HepG2 (cell line): ENCODE data around the gene SEC24B. TPM values are rescaled to one million over a fixed set of nuclear protein-coding genes. Genes with fewer than 3 reads are reported as not detected.

Experiments
- ATAC-seq: fragments of 200-7000 bp; cut with Tn5 transposase; 3 replicates; pipeline ENCODE4 v1.9.1; 2020; ENCODE audit warnings: mild to moderate bottlenecking, moderate library complexity
- BruUV-seq: library from RNA; stranded (reverse); fragments of 400-500 nt; replicated peaks from 2 replicates; lab custom pipeline; 2021; lab: Mats Ljungman, UMichigan
- CTCF ChIA-PET: fragments of 300-600 bp; formaldehyde crosslinking; extraction: SDS; loops from one replicate; lab custom pipeline; 2021; ENCODE audit warnings: low total read pairs, inconsistent platforms, low intra/inter-chr PET ratio; lab: Yijun Ruan, JAX
- POLR2A ChIA-PET: fragments of 350-600 bp; sonication (Branson Sonifier 250); formaldehyde crosslinking; loops from one replicate; lab custom pipeline; 2020; ENCODE audit warnings: antibody characterized with exemption, inconsistent platforms; lab: Yijun Ruan, JAX
- DNase-seq: peaks from one replicate; pipeline ENCODE4 v3.0.0-alpha.2; 2015; ENCODE audit warnings: low spot score
- FAIRE-seq: peaks from 3 replicates; lab custom pipeline; 2011; peaks lifted over from hg19 to GRCh38; lab: Jason Lieb, UNC
- H2AFZ ChIP-seq: one replicate; pipeline ENCODE4 v1.6.1; 2011; ENCODE audit warnings: low read length, inconsistent platforms
- H3K27ac ChIP-seq: fragments of 300-600 bp; 3 replicates; pipeline ENCODE4 v1.8.0; 2011; ENCODE audit warnings: mixed run types, mild to moderate bottlenecking, mixed read lengths, low read length, inconsistent platforms; ENCODE audit not compliant: insufficient read depth; ENCODE audit errors: extremely low read length
- H3K27me3 ChIP-seq, 2 experiments: fragments of 200-600 bp in 1 of 2; 2 replicates in 1 of 2; 3 replicates in 1 of 2; pipeline versions ENCODE4 v1.6.0 to v1.8.0; 2011; ENCODE audit warnings: low read length in 2 of 2, mild to moderate bottlenecking in 2 of 2, moderate library complexity in 2 of 2, inconsistent platforms in 1 of 2; ENCODE audit not compliant: insufficient read depth in 2 of 2, control insufficient read depth in 1 of 2
- H3K36me3 ChIP-seq, 2 experiments: fragments of 200-600 bp in 1 of 2; replicated peaks in 1 of 2; 2 replicates in 1 of 2; 3 replicates in 1 of 2; pipeline versions ENCODE4 v1.5.1 to v1.8.0; 2011; ENCODE audit warnings: low read length in 2 of 2, inconsistent platforms in 1 of 2; ENCODE audit not compliant: insufficient read depth in 2 of 2, control insufficient read depth in 1 of 2
- H3K4me1 ChIP-seq: 2 replicates; pipeline ENCODE4 v1.5.1; 2012; ENCODE audit warnings: low read length, inconsistent platforms; ENCODE audit not compliant: insufficient read depth
- H3K4me2 ChIP-seq: 2 replicates; pipeline ENCODE4 v1.6.0; 2011; ENCODE audit warnings: low read depth, low read length, inconsistent platforms
- H3K4me3 ChIP-seq, 3 experiments: fragments of 200-600 bp in 1 of 3; sonication (generic), shearing (Covaris generic) in 1 of 3; replicated peaks in 1 of 3; 2 replicates each; pipeline ENCODE4 v1.5.1; 2011 to 2016; ENCODE audit warnings: low read length in 3 of 3, inconsistent platforms in 2 of 3, low read depth in 2 of 3, mild to moderate bottlenecking in 2 of 3, control low read depth in 1 of 3, mixed read lengths in 1 of 3; ENCODE audit not compliant: insufficient read depth in 1 of 3
- H3K79me2 ChIP-seq: one replicate; pipeline ENCODE4 v1.6.1; 2011; ENCODE audit warnings: low read length, inconsistent platforms; ENCODE audit not compliant: insufficient read depth
- H3K9ac ChIP-seq: 2 replicates; pipeline ENCODE4 v1.6.0; 2011; ENCODE audit warnings: mild to moderate bottlenecking, low read depth, low read length, inconsistent platforms; ENCODE audit not compliant: insufficient read depth
- H3K9me3 ChIP-seq: 2 replicates; pipeline ENCODE4 v1.5.1; 2012; ENCODE audit warnings: mild to moderate bottlenecking, low read length
- H4K20me1 ChIP-seq: 2 replicates; pipeline ENCODE4 v1.6.0; 2011; ENCODE audit warnings: inconsistent platforms, mild to moderate bottlenecking, low read length, moderate library complexity; ENCODE audit not compliant: insufficient read depth
- CREM ChIP-seq, 2 experiments: sonication (generic) in 1 of 2; formaldehyde crosslinking in 1 of 2; IDR thresholded peaks; 2 replicates each; pipeline versions ENCODE4 v1.4.0 to v1.6.1; 2016 to 2020; ENCODE audit warnings: antibody characterized with exemption in 1 of 2, mild to moderate bottlenecking in 1 of 2, missing genetic modification reagents in 1 of 2
- HDAC2 ChIP-seq: sonication (generic); formaldehyde crosslinking; IDR thresholded peaks from 2 replicates; pipeline ENCODE4 v1.4.0; 2020; ENCODE audit warnings: missing genetic modification reagents
- MEIS1 ChIP-seq: sonication (generic); formaldehyde crosslinking; IDR thresholded peaks from 2 replicates; pipeline ENCODE4 v1.9.0; 2021; ENCODE audit warnings: mild to moderate bottlenecking, missing genetic modification reagents, moderate library complexity, borderline replicate concordance
- NCOA5 ChIP-seq: sonication (generic); formaldehyde crosslinking; IDR thresholded peaks from 2 replicates; pipeline ENCODE4 v1.4.0; 2020; ENCODE audit warnings: missing genetic modification reagents
- NONO ChIP-seq, 2 experiments: fragments of 450-650 bp in 1 of 2; sonication (generic) in 1 of 2; formaldehyde crosslinking in 1 of 2; IDR thresholded peaks in 1 of 2; conservative IDR thresholded peaks in 1 of 2; 2 replicates each; pipeline versions ENCODE4 v1.6.1 to v1.8.0; 2017 to 2022; ENCODE audit warnings: mild to moderate bottlenecking in 1 of 2, missing genetic modification reagents in 1 of 2, moderate library complexity in 1 of 2
- SRSF9 ChIP-seq: fragments of 200-400 bp; formaldehyde crosslinking; IDR thresholded peaks from 2 replicates; pipeline ENCODE4 v1.6.1; 2018; ENCODE audit warnings: borderline replicate concordance, mild to moderate bottlenecking, low read depth, low read length; ENCODE audit not compliant: insufficient read depth, poor library complexity, severe bottlenecking
- TCF12 ChIP-seq, 2 experiments: fragments of 450-650 bp in 1 of 2; sonication (generic) in 1 of 2; formaldehyde crosslinking in 1 of 2; IDR thresholded peaks; 2 replicates each; pipeline versions ENCODE4 v1.6.1 to v1.8.0; 2017 to 2022; ENCODE audit warnings: antibody characterized with exemption in 1 of 2, mild to moderate bottlenecking in 1 of 2, missing genetic modification reagents in 1 of 2, moderate library complexity in 1 of 2
- ZC3H13 ChIP-seq: sonication (generic); formaldehyde crosslinking; IDR thresholded peaks from 2 replicates; pipeline ENCODE4 v1.8.1; 2023; ENCODE audit warnings: mild to moderate bottlenecking, missing genetic modification reagents, moderate library complexity
- ZNF333 ChIP-seq: sonication (generic); formaldehyde crosslinking; IDR thresholded peaks from 2 replicates; pipeline ENCODE4 v1.4.0; 2020; ENCODE audit warnings: mild to moderate bottlenecking, missing genetic modification reagents, borderline replicate concordance
- ZNF546 ChIP-seq: sonication (generic); formaldehyde crosslinking; conservative IDR thresholded peaks from 2 replicates; pipeline ENCODE4 v1.8.1; 2023; ENCODE audit warnings: mild to moderate bottlenecking, missing genetic modification reagents
- ZNF567 ChIP-seq: sonication (generic); formaldehyde crosslinking; IDR thresholded peaks from 2 replicates; pipeline ENCODE4 v1.8.1; 2023; ENCODE audit warnings: mild to moderate bottlenecking, missing genetic modification reagents, borderline replicate concordance
- in situ Hi-C: cut with HindIII; loops from 2 replicates; pipeline ENCODE4 v1.10.0; 2017; ENCODE audit warnings: low pct_unique_long_range_greater_than_20kb; ENCODE audit not compliant: extremely low pct_ligation_motif_present
- intact Hi-C: fragments of 100-400 bp; cut with micrococcal nuclease; formaldehyde crosslinking; loops from one replicate; pipeline ENCODE4 v1.10.0; 2022; ENCODE audit not compliant: unreplicated experiment
- polyA plus RNA-seq, 8 experiments: library from polyadenylated mRNA; depleted of rRNA in 3 of 8; stranded (reverse) in 7 of 8; unstranded in 1 of 8; fragments of >200 nt; fragmentation: Illumina TruSeq in 4 of 8; extraction: Trizol in 4 of 8; gene quantifications; 2 replicates each; pipeline versions ENCODE4 v1.2.1 to v1.2.3, GENCODE V29; 2011 to 2016; ENCODE audit warnings: low read depth in 4 of 8, missing spikeins in 1 of 8, mixed read lengths in 1 of 8; ENCODE audit not compliant: insufficient read depth in 1 of 8
- total RNA-seq, 5 experiments: library from RNA; depleted of rRNA; stranded (reverse); fragments of >200 nt; fragmentation: Illumina TruSeq; extraction: Trizol; gene quantifications; 2 replicates each; pipeline ENCODE4 v1.2.3, GENCODE V29; 2016; ENCODE audit warnings: low read depth in 1 of 5
- TF ChIP-seq, protein P1 (sequence below): sonication (generic); formaldehyde crosslinking; IDR thresholded peaks from 2 replicates; pipeline ENCODE4 v1.5.0; 2020; ENCODE audit warnings: missing genetic modification reagents
- TF ChIP-seq, protein P2 (sequence below): IDR thresholded peaks from 2 replicates; pipeline ENCODE4 v1.6.1; 2018; ENCODE audit warnings: missing genetic modification reagents, mild to moderate bottlenecking, missing compliant biosample characterization
- TF ChIP-seq, protein P3 (sequence below), 2 experiments: IDR thresholded peaks; 2 replicates each; pipeline ENCODE4 v1.6.1; 2011 to 2012; ENCODE audit warnings: low read length in 2 of 2, borderline replicate concordance in 1 of 2, low read depth in 1 of 2, mild to moderate bottlenecking in 1 of 2, moderate library complexity in 1 of 2

Gene SEC24B
- total and polyA plus RNA-seq, 2 of the 13 experiments (the other 11 are each of a cell fraction or from before 2014, with no cell fraction given): 14.6 to 39.0 TPM

DNA sequence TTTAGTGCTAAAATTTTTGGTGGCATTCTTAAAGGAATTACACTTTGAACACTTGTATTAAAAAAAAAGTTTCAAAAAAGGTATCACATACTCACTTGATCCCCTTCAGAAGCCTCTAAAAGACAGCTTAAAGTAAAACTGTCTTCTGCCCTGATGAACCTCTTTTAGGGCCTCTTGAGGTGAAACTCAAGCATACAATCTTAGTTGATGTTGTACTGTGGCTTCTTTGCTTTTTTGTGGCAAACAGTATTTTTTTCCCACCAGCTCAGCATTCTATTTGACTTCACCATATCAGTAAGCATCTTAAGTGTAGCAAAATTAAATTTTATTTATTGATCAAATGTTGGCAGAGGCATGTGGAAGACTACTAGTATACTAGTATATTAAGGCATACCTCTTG is 13.7 kb downstream of the SEC24B start:
- no peak overlapping the region for H3K4me2 ChIP-seq
- intact Hi-C loops: no loop called here

More for the DNA sequence above, 13.7 kb downstream of the SEC24B start:
- DNase-seq (no peak), ATAC-seq (no peak), FAIRE-seq (no peak)
- Histone ChIP-seq H3K79me2 (peaks cover 90% of the 10 kb centered on the region), H3K9me3 (peaks cover 4% of the 10 kb centered on the region), H3K27ac (no peak overlapping the region), H2AFZ (no peak overlapping the region), H3K27me3 (no peaks in the 10 kb centered on the region; a peak in 1 of 5 replicates), H3K36me3 (peaks cover 10 to 33% of the 10 kb centered on the region in 2 experiments), H3K4me3 (no peak overlapping the region), H4K20me1 (peaks cover 24% of the 10 kb centered on the region), H3K9ac (no peak overlapping the region), H3K4me1 (peaks cover 16% of the 10 kb centered on the region)
- ChIA-PET POLR2A (no interaction called here), CTCF (no interaction called here)
- in situ Hi-C loops: loop anchor here (25.0 kb wide), 1 partner anchor 740 kb away; the partner anchor contains the start of gene ELOVL6
- TF ChIP-seq, protein P1, sequence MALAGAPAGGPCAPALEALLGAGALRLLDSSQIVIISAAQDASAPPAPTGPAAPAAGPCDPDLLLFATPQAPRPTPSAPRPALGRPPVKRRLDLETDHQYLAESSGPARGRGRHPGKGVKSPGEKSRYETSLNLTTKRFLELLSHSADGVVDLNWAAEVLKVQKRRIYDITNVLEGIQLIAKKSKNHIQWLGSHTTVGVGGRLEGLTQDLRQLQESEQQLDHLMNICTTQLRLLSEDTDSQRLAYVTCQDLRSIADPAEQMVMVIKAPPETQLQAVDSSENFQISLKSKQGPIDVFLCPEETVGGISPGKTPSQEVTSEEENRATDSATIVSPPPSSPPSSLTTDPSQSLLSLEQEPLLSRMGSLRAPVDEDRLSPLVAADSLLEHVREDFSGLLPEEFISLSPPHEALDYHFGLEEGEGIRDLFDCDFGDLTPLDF (CRISPR knock-in tag): no peak
- no peak for TF ChIP-seq ZNF333 (CRISPR knock-in tag)
- TF ChIP-seq, protein P2, sequence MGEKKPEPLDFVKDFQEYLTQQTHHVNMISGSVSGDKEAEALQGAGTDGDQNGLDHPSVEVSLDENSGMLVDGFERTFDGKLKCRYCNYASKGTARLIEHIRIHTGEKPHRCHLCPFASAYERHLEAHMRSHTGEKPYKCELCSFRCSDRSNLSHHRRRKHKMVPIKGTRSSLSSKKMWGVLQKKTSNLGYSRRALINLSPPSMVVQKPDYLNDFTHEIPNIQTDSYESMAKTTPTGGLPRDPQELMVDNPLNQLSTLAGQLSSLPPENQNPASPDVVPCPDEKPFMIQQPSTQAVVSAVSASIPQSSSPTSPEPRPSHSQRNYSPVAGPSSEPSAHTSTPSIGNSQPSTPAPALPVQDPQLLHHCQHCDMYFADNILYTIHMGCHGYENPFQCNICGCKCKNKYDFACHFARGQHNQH (CRISPR knock-in tag): no peak
- no peak for TF ChIP-seq MEIS1 (CRISPR knock-in tag)
- TF ChIP-seq, protein P3, sequence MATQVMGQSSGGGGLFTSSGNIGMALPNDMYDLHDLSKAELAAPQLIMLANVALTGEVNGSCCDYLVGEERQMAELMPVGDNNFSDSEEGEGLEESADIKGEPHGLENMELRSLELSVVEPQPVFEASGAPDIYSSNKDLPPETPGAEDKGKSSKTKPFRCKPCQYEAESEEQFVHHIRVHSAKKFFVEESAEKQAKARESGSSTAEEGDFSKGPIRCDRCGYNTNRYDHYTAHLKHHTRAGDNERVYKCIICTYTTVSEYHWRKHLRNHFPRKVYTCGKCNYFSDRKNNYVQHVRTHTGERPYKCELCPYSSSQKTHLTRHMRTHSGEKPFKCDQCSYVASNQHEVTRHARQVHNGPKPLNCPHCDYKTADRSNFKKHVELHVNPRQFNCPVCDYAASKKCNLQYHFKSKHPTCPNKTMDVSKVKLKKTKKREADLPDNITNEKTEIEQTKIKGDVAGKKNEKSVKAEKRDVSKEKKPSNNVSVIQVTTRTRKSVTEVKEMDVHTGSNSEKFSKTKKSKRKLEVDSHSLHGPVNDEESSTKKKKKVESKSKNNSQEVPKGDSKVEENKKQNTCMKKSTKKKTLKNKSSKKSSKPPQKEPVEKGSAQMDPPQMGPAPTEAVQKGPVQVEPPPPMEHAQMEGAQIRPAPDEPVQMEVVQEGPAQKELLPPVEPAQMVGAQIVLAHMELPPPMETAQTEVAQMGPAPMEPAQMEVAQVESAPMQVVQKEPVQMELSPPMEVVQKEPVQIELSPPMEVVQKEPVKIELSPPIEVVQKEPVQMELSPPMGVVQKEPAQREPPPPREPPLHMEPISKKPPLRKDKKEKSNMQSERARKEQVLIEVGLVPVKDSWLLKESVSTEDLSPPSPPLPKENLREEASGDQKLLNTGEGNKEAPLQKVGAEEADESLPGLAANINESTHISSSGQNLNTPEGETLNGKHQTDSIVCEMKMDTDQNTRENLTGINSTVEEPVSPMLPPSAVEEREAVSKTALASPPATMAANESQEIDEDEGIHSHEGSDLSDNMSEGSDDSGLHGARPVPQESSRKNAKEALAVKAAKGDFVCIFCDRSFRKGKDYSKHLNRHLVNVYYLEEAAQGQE (IDR thresholded peaks at IDR 0.05; ENCODE audit: borderline replicate concordance in 1 of 2, low read depth in 1 of 2, low read length in 2 of 2): no peak
- TF ChIP-seq HDAC2: no peak
- no peak for TF ChIP-seq CREM (IDR thresholded peaks at IDR 0.05)
- TF ChIP-seq CREM (CRISPR knock-in tag; IDR thresholded peaks at IDR 0.05): no peak
- no peak for TF ChIP-seq ZNF546 (CRISPR knock-in tag)
- no peak for TF ChIP-seq NCOA5 (CRISPR knock-in tag)
- TF ChIP-seq TCF12 (IDR thresholded peaks at IDR 0.05): no peak
- TF ChIP-seq TCF12 (CRISPR knock-in tag; IDR thresholded peaks at IDR 0.05): no peak
- TF ChIP-seq ZNF567: no peak
- TF ChIP-seq ZC3H13 (CRISPR knock-in tag): no peak
- no peak for TF ChIP-seq SRSF9
- no peak for TF ChIP-seq NONO (IDR thresholded peaks at IDR 0.05)
- TF ChIP-seq NONO (CRISPR knock-in tag; conservative IDR thresholded peaks at IDR 0.05): no peak
- no TSS peak for BruUV-seq
